Measurements from ENCODE around the gene C6orf132. TPM values are rescaled to one million over a fixed set of nuclear protein-coding genes. Genes with fewer than 3 reads are reported as not detected.
"Not testable (repeated sequence)": the region's sequence is repeated elsewhere in the genome, so short reads cannot be mapped to it uniquely, and the experiment has no call there.

The C6orf132 gene, protein sequence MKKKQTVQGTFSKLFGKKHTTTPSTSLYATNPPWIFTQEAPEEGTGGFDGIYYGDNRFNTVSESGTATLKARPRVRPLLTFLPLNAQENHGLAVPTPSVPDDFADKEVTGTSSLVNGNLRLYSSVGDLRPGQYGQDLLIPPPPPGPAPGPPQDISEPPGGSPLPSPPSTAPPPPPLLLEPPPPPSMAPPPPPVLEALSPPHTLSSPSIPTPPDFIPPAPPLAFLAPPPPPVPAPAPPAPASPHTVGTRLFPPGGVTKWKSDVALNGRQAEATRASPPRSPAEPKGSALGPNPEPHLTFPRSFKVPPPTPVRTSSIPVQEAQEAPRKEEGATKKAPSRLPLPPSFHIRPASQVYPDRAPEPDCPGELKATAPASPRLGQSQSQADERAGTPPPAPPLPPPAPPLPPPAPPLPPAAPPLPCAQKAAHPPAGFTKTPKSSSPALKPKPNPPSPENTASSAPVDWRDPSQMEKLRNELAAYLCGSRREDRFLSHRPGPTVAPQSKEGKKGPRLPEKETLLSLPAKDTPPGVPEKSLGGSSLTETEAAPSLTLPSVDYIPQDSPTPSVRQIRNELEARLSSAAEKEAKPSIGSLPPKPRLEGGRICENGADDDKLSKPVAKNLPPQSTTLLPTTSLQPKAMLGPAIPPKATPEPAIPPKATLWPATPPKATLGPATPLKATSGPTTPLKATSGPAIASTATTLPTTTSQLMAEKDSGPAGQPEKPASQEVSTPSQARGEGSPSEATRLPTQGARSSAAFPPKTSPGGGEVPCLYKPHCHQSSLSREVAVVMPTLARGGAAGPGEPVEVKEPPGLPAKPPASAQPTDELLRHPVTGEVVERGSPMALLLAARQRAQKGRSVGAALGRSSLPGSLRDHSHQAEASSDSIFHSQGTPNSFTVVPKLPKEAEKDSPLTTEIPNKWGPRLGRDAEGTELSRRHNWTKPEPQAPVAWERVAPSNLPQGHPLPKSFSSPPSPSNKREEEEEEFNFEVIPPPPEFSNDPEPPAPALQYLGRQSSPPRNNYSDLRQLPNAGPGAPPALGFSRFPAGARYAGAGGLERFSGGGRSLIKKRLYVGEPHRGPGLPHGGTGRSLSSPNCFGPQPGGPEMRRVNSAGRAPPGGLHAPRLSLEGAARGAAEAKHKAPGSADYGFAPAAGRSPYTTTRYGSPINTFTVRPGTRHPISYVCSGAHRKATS
- 1 to 10 TPM; 2.3 to 5.5 TPM for total RNA-seq
- long read RNA-seq, donor 1, partial matches to known transcripts, result 1 of 2 reads
- long read RNA-seq, donor 1, other reads (novel, unspliced or antisense), result 1 of 2 reads
- long read RNA-seq, donor 2, partial matches to known transcripts, result 1 of 2 reads
- long read RNA-seq, donor 2, other reads (novel, unspliced or antisense), result 0 of 2 reads

DNA sequence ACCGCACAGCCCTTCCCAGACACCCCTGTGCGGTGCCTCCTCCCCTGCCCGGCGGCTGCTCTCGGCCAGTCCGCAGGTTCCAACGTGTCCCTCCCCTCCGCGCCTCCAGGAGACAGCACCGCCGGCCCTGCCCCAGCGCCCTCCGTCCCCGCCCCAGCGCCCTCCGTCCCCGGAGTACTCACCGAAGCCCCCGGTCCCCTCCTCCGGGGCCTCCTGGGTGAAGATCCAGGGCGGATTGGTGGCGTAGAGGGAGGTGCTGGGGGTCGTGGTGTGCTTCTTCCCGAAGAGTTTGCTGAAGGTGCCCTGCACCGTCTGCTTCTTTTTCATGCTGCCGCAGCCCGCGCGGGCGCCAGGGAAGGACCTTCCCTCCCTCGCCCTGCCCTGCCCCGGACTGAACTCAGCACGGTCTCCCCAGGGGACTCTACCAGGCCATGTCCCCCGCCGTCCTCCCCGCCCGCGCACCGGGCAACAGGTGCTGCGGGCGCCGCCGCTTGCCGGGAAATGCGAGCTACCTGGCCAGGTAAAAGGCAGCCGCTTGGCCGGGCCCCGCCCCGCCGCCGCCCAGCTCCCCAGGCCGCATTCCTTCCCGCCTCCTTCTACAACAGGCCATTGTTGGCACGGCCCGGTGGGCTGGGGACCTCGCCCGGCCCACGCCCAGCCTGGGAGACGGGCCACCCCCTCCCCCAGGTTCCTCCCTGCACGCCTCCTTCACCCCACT lies at the start of gene C6orf132:
TSS of gene C6orf132 (minus strand) at position 503 of the 718 bp plus-strand sequence. CDS start at position 327, 176 bp downstream.
- intact Hi-C loops (cut with DNase I), result no loop called here
- no peak for DNase-seq (ENCODE audit: low spot score)

DNA sequence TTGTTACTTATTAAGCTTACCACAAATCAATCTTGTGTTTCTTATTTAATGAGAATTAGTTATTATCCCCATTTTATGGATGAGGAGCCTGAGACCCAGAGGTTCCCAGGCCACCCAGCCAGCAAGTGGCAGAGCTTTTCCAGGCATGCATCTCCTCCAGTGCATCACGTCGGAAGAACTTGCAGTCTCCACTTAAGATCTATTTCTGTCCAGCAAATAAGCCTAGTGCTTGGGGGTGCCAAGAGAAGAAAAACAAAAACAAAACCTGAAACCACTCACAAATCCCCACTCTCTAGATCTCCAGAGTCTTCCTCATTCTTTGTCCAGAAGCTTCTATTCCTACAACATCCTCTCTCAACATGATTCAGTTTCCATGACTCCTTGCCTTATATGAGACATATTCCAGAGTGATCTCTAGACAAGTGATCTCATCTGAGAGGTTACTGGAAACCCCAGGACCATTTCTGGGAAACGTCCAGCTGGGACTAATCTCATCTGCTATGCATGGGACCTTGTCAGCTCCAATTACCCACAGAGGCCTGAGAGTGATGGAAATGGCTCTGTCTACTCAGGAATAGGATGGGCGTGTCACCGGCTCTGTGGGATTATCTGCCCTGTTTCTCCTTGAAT lies 48.2 kb upstream of the C6orf132 start:
- intact Hi-C loops (cut with DNase I), result no loop called here

DNA sequence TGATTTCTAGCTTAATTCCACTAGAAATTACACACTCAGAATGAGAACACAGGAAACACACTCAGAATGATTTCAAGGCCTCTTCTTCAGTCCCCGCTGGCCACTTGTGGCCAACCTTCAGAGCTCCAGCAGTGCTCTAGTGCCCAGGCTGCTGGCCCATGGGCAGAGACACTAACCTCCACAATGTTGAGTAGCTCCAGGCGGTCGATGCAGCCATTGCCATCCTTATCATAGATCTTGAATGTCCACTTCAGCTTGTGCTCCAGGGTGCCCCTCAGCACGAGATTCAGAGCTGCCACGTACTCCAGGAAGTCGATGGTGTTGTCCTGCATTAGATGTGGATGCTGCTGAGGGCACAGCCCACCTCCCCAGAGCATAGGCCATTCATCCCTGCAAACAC lies 46.0 kb upstream of the C6orf132 start:
- DNase-seq (ENCODE audit: low spot score), result no peak
- intact Hi-C loops (cut with DNase I), result no loop called here

More for the DNA sequence above, 48.2 kb upstream of the C6orf132 start:
- DNase-seq (ENCODE audit: low spot score), result no peak

DNA sequence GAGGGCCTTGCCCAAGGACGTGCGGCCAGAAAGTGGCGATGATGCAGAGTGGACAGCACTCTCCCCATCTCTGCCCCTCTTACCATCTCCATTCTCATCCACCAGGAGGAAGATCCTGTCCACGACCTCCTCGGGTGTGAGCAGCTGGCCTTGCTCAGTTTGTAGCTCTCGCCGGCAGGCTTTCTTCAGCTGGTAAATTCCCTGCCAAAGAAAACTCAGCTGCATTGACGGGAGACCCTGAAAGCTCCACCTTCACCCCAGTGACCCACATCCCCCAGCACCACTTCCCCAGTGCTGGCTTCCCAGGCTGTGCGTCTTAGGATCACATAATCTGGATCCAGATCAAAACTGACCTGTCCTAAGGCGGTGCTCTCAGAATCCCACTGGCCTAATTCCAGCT lies 43.2 kb upstream of the C6orf132 start:
- intact Hi-C loops (cut with DNase I), result no loop called here
- DNase-seq (ENCODE audit: low spot score), result no peak

DNA sequence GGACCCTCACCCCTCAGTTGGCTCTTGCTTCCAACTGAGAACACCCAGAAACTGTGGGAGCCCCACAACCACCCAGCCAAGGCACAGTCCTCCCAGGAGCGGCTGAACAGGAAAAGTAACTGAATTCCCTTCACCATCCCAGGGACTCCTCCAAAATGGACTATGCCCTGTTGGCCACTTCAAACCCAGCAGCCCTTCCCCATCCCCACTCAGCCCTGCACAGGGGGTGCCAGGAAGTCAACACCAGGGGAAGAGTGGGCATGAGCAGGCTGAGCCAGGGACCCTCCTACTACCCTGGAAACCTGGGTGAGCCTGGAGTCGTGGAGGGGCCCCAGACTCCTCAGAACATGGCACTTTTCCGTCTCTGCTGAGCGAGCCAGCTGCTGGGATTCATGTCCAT lies 42.1 kb upstream of the C6orf132 start:
- intact Hi-C loops (cut with DNase I), result no loop called here
- DNase-seq (ENCODE audit: low spot score), result no peak

DNA sequence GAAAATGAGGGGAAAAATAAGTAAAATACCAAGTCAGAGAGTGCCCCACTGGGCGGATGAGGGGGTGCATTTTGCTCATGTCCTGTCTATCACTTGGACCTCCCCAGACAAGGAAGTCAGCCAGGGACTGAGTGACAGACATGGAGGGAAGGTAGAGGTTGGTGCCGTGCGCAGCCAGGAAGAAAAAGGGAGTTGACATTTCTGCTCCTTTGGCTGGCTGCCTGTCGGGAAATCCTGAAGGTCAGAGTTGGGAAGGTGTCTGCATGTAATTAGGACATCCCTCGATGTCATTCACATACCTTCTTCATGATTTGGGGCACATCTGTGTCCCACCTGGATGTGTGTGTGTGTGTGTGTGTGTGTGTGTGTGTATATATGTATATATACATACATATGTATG lies 39.7 kb upstream of the C6orf132 start:
- DNase-seq (ENCODE audit: low spot score), result no peak
- intact Hi-C loops (cut with DNase I), result no loop called here

DNA sequence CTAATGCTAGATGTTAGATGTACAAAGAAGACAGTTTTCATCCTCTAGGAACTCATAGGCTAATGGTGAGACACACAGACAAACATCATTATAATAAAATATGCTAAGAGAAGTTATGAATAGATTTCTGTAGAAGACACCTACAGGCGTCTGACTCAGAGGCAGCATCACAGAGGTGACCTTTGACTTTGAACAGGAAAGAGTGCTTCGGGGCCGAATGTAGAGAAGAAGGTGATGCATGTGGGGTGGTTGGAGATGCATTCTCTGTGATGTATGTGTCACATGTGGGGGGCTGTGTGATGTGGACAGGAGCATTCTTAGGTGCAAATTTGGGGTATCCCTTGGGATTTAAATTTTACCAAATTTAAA lies 37.5 kb upstream of the C6orf132 start:
- intact Hi-C loops (cut with DNase I), result loop anchor here in 1 of 2 donors (2.0 kb wide), 1 partner anchor 55 kb away; no protein-coding TSS in a partner anchor
- DNase-seq (ENCODE audit: low spot score), result no peak

DNA sequence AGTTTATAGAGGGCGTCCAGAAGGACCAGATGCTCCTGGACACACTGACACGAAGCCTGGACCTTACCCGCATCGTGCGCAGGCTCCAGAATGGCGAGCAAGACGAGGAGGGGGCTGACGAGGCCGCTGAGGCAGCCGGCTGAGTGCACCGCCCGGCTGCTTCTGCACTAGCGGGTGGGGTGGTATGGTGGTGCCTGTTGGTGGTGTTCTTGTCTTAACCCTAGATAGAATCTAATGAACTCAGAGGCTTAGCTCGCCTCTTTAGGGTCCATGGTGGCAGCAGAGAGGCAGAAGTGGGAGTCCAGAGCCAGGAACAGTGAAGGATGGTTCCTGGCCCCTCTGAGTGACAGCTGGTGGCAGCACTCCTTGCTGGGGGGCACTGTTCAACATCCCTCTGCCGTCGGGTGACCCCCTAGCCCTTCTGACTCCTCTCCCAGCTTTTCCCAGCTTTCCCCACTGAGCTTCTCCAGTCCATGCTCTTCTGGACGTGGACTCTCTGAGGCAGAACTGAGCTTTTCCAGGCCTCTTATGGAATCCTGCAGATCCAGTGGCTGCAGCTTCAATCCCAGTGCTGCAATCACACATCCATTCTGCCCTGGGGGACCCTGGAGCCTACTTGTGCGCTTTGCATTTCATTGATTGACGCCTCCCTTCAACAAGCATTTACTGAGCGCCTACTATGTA lies 37.0 kb upstream of the C6orf132 start:
- DNase-seq (ENCODE audit: low spot score), result no peak
- intact Hi-C loops (cut with DNase I), result loop anchor here in 1 of 2 donors (2.0 kb wide), 1 partner anchor 55 kb away; no protein-coding TSS in a partner anchor

DNA sequence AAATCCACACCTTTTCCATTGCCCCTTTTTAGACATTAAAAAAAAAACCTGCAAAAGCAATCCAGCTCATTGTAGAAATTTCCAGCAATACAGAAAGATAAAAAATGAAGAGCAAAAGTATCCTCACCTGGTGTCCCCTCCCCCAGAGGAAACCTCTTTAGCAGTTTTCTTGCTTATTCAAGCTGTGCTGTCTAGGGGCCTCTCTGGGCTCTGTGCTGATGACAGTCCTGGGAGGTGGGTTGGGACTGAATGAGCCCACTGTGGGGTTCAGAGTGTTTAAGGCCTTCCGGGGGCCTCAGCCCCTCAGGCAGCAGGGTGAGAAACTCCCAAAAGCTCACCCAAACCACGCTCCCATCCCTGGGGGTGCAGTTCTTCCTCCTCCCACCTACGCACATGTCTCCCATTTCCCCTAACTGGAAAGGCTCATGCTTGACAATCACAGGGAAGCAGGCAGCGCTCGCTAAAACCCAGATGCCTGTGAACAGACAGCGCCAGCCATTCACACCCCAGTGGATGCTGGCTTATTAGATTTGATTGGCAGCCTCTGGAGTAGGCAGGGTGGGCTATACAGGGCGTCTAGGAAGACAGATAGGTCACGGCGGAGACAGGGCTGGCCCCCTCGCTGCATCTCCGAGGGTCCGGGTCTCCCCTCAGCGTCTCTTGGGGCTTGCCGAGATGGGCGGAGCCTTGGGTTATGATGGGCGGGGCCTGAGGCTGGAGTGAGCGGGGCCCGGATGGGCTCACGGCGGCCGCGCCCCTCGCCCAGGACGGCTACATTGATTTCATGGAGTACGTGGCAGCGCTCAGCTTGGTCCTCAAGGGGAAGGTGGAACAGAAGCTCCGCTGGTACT lies 35.3 kb upstream of the C6orf132 start:
- DNase-seq (ENCODE audit: low spot score), result no peak
- intact Hi-C loops (cut with DNase I), result loop anchor here in 1 of 2 donors (2.0 kb wide), 1 partner anchor 57 kb away; no protein-coding TSS in a partner anchor

DNA sequence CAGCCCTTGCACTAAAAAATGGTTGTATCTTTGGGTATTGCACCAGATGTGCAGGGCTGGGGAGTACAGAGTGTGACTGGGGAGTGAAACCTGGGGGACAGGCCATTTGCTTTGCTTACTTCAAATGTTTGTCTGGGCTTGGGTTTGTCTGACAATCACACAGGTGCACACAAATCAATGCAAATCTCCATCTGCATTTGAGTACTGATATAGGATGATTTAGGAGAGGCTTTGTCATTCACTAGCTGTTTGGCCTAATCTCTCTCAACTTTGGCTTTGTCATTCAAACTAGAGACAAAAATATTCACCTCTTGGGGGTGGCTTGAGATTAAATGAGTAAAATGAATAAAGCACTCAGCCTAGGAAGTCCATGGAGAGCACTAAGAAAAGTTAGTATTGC lies 34.6 kb upstream of the C6orf132 start:
- DNase-seq (ENCODE audit: low spot score), result no peak
- intact Hi-C loops (cut with DNase I), result no loop called here

DNA sequence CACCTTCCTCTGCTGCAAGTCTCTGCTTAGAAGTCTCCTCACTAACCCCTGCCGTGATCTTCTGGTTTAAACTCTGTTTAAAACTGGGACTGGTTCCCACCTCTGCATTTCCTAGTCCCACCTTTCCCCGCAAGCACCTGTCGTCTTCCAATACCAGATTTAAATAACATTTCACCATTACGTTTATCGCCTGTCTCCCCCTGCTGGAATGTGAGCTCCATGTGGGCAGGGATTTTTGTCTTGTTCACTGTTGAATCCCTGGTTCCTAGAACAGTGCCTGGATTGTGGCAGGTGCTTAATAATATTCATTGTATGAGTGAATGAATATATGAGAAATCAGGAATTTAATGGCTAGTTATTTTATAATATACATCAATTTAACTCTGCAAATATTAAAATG lies 33.4 kb upstream of the C6orf132 start:
- no peak for DNase-seq (ENCODE audit: low spot score)
- intact Hi-C loops (cut with DNase I), result no loop called here

DNA sequence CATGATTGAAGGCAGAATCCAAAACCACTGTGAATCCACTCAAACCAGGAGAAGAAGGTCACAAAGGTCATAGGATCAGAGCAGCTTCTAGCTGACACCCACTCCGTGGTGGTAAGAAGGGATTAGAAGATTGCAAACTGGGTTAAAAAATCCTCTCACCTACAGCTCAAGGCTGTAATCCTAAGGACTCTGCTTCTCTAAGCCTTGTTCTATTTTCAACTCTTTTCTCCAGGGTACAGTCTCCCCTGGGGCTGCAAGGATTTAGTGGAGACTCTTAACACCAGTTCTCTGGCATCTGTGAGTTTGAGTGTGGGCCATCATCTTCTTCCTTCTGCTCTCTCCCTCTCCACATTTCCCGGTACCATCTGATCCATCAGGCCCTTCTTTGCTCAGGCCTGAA lies 30.7 kb upstream of the C6orf132 start, which contains the start of gene GUCA1A:
TSS of gene GUCA1A (plus strand) at position 264 of the 400 bp plus-strand sequence. CDS start 250 bp downstream, outside the sequence.
- DNase-seq (ENCODE audit: low spot score), result no peak
- intact Hi-C loops (cut with DNase I), result no loop called here

DNA sequence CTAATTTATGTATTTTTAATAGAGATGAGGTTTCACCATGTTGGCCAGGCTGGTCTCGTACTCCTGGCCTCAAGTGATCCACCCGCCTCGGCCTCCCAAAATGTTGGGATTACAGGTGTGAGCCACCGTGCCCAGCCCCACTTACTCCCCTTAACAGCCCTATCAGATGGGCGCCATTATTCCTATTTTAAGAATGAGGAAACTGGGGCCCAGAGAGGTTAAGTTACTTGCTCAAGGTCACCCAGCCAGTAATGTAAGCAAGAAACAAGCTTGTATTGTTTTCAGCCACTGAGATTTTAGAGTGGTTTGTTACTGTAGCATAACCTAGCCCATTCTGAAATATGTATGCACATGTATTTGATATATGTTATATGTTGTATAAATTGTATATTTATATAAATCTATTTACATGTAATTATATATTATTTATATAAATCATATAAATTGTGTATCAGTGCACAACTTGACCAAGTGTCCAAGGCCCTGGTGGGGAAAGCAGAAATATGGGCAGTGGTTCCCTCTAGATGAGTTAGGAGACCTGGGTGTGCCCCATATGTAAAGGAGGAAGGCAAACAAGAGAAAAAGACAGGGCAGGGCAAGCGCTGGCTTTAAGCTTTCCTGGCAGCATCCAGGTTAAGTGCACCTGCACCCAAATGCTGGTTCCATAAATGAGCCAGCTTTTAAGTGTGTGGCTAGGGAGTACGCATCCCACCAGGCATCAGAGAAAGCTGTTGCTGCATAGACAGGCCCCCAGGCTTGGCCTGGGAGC lies 29.6 kb upstream of the C6orf132 start:
- intact Hi-C loops (cut with DNase I), result no loop called here
- no peak for DNase-seq (ENCODE audit: low spot score)

DNA sequence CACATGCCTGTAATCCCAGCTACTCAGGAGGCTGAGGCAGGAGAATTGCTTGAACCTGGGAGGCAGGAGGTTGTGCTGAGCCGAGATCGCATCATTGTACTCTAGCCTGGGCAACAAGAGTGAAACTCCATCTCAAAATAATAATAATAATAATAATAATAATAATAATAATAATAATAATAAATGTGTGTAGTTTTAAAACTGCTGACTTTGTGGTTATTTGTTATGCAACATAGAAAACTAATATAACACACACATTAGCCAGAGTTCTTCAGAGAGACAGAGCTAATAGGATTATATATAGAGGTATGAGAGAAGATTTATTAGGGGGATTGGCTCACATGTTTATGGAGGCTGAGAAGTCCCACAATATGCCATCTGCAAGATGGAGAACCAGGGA lies 27.4 kb upstream of the C6orf132 start:
- DNase-seq (ENCODE audit: low spot score), result not testable (repeated sequence)
- intact Hi-C loops (cut with DNase I), result loop anchor here in 1 of 2 donors (5.0 kb wide), 1 partner anchor 92 kb away; no protein-coding TSS in a partner anchor

DNA sequence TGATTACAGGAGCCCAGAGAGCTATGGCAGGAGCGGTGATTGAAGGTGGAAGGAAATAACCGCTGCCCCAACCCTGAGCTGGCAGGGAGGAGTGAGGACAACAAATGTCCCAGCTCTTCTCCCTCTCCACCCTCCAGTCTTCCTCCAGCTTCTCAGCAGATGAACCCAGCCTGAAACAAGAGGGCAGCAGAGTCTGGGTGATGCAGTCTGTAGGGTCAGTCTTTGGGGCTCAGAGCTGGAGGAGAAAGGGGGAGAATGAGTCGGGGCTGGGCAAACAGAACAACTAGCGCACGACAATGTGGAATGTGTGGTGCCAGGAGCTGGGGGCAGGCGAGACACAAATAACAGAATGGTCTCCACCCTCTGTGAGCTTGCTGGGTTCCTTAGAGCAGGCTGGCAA lies 26.2 kb upstream of the C6orf132 start:
- intact Hi-C loops (cut with DNase I), result loop anchor here in 1 of 2 donors (5.0 kb wide), 1 partner anchor 91 kb away; no protein-coding TSS in a partner anchor
- no peak for DNase-seq (ENCODE audit: low spot score)
